Measurements from ENCODE around the gene HIPK3. TPM values are rescaled to one million over a fixed set of nuclear protein-coding genes. Genes with fewer than 3 reads are reported as not detected.

The HIPK3 gene
- total and polyA plus RNA-seq, 7 donors: 10.6 to 417 (median 277) TPM

DNA sequence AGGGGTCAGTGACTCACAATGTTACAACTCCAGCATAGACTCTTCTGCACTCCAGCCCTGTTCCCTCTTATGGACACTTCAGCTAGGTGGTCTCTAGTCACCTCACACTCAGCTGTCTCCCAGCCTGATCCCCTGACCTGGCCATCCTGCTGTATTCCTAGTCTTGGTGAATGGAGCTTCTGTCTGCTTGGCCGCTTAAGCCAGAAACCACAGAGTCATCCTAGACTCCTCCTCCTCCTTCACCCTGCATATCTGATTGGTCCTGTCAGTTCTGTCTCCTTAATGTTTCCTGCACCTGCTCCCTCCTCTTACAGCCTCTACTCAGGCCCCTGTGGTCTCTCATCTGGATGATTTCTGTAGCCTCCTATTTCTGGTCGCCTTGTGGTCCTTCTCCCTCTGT lies 144.9 kb downstream of the HIPK3 start:
- WGBS, 2 donors: 68 to 81% methylated on average over 2 of the region's 2 CpGs
- Histone ChIP-seq H3K9me3 (no peaks in the 10 kb centered on the region), H3K4me3 (no peak overlapping the region), H3K4me1 (no peaks in the 10 kb centered on the region), H3K27me3 (peaks cover 0 to 8% (median 0%) of the 10 kb centered on the region in 3 donors), H3K36me3 (no peaks in the 10 kb centered on the region), H3K27ac (no peak overlapping the region)
- no peak for DNase-seq
- intact Hi-C loops (cut with DNase I): no loop called here
- no peak for TF ChIP-seq EP300 (IDR thresholded peaks at IDR 0.05)
- no peak for TF ChIP-seq POLR2AphosphoS5 (IDR thresholded peaks at IDR 0.05)

DNA sequence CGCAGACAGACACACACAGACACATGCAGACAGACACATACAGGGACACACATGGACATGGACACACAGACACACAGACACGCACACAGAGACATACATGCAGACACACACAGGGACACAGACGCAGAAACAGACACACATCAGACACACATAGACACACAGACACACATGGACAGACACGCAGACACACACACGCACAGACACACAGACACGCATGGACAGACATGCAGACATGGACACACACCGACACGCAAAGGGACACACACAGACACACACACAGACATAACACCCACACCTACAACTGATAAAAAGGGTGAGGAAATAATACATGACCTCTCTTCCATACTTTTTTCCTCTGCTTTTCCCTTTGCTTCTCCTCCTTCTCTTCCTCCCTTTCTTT lies 146.2 kb downstream of the HIPK3 start:
- Histone ChIP-seq H3K36me3 (no peaks in the 10 kb centered on the region), H3K27ac (no peak overlapping the region), H3K9me3 (no peaks in the 10 kb centered on the region), H3K4me1 (no peaks in the 10 kb centered on the region), H3K4me3 (no peak overlapping the region), H3K27me3 (peaks cover 0 to 8% (median 0%) of the 10 kb centered on the region in 3 donors)
- no peak for TF ChIP-seq EP300 (IDR thresholded peaks at IDR 0.05)
- 96% methylated on average over 8 of the region's 8 CpGs for WGBS, 2 donors
- no peak for DNase-seq
- intact Hi-C loops (cut with DNase I): no loop called here

DNA sequence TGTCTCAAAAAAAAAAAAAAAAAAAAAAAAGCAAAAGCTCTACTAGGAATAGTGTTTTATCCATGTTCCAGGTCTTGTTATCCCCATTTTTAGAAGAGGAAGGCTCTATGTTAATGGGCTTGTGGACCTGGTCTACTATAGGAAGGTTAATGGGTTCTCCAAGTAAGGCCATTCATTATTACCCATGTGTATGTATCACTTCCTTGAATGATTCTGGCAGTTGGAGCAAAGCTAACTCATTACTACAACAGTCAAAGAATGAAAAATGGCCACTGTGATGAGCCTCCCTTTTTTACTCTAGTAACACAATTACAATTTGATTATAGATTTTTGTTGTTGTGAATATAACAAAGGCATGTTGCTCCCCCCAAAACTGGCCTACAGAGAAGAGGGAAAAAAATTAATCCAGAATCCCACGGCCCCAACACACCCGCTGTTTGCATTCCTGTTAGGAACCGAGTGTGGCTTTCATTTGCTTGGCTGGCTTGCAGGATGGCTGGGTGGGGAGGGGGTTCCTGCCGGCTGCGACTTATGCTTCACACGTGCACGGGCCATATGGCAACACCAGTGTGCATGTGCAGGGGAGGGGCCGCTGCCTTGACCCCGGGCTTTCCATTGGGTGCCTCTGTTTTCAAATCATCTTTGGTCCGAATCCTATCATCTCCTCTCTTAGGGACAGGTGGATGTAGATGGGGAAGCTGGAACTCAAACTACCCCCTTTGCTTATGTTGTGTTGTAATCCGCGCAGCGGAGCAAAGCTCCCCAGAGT lies 148.8 kb downstream of the HIPK3 start:
- H3K27ac ChIP-seq: no peak overlapping the region
- WGBS, 2 donors: 85 to 88% methylated on average over 13 of the region's 13 CpGs
- no peak overlapping the region for H3K4me3 ChIP-seq
- H3K27me3 ChIP-seq: peaks cover 0 to 8% (median 0%) of the 10 kb centered on the region in 3 donors
- H3K36me3 ChIP-seq: no peaks in the 10 kb centered on the region
- no peaks in the 10 kb centered on the region for H3K4me1 ChIP-seq
- no peak for DNase-seq
- no peak for TF ChIP-seq EP300 (IDR thresholded peaks at IDR 0.05)
- TF ChIP-seq POLR2AphosphoS5 (IDR thresholded peaks at IDR 0.05): no peak
- TF ChIP-seq POLR2A (IDR thresholded peaks at IDR 0.05): no peak
- TF ChIP-seq, protein P1, sequence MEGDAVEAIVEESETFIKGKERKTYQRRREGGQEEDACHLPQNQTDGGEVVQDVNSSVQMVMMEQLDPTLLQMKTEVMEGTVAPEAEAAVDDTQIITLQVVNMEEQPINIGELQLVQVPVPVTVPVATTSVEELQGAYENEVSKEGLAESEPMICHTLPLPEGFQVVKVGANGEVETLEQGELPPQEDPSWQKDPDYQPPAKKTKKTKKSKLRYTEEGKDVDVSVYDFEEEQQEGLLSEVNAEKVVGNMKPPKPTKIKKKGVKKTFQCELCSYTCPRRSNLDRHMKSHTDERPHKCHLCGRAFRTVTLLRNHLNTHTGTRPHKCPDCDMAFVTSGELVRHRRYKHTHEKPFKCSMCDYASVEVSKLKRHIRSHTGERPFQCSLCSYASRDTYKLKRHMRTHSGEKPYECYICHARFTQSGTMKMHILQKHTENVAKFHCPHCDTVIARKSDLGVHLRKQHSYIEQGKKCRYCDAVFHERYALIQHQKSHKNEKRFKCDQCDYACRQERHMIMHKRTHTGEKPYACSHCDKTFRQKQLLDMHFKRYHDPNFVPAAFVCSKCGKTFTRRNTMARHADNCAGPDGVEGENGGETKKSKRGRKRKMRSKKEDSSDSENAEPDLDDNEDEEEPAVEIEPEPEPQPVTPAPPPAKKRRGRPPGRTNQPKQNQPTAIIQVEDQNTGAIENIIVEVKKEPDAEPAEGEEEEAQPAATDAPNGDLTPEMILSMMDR (IDR thresholded peaks at IDR 0.05): no peak
- no peaks in the 10 kb centered on the region for H3K9me3 ChIP-seq
- intact Hi-C loops (cut with DNase I): no loop called here

Other genes with a start within 250 kb of the HIPK3 start
- 1 to 10 TPM; 2.0 to 7.5 (median 3.1) TPM for gene DEPDC7, start 241.5 kb upstream of the HIPK3 start, total RNA-seq
- 1 to 10 TPM; 2.0 to 6.5 (median 6.0) TPM for gene DEPDC7, start 241.5 kb upstream of the HIPK3 start, polyA plus RNA-seq
- gene TCP11L1, start 217.8 kb upstream of the HIPK3 start, total RNA-seq: 10 to 100 TPM; 38.7 to 70.3 (median 42.7) TPM
- 1 to 10 TPM; 4.2 to 8.1 (median 7.7) TPM for gene TCP11L1, start 217.8 kb upstream of the HIPK3 start, polyA plus RNA-seq
- gene CSTF3, start 95.9 kb upstream of the HIPK3 start, total RNA-seq: 10 to 100 TPM in 3 of 4 donors, 1 to 10 TPM in 1; 9.9 to 14.6 (median 11.6) TPM
- 10 to 100 TPM; 10.2 to 20.8 (median 12.0) TPM for gene CSTF3, start 95.9 kb upstream of the HIPK3 start, polyA plus RNA-seq
- 1 to 10 TPM in 2 of 4 donors, under 1 TPM in 2; 0.33 to 1.8 (median 1.2) TPM for gene KIAA1549L, start 118.7 kb downstream of the HIPK3 start, total RNA-seq
- under 1 TPM in 1 of 3 donors, not detected in 2; 0.29 TPM for gene KIAA1549L, start 118.7 kb downstream of the HIPK3 start, polyA plus RNA-seq

Data from sigmoid colon (tissue), 7 donors.